Measurements from ENCODE around the gene PTP4A2. TPM values are rescaled to one million over a fixed set of nuclear protein-coding genes. Genes with fewer than 3 reads are reported as not detected.
A peak's percentile ranks its signal among the peaks of the same experiment; 100 is the strongest.

Gene PTP4A2
- polyA plus RNA-seq, 3 donors = 227 to 501 (median 294) TPM

DNA sequence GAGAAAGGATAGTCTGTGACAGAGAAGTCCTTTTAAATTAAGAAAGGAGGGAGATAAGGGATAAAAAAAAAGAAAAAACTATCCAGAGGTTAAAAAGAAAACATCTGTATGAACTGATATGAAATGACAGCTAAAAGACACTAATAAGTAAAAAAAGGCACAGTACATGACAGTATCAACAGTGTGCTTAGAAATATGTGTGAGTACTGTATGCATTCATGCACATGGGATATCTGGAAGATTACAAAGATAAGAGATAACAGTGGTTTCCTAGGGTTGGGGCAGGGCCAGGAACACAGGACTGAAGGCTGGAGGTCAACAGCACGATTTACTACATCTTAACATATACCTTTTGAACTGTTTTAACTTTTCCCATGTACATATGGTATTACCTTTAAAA lies 13.3 kb downstream of the PTP4A2 start:
- H3K9ac ChIP-seq (ENCODE audit: insufficient read depth, low read length, poor library complexity, severe bottlenecking) = no peak overlapping the region
- intact Hi-C loops (cut with micrococcal nuclease) = loop anchor here (5.0 kb wide), 3 partner anchors 32 to 38 kb away; no protein-coding TSS in a partner anchor

DNA sequence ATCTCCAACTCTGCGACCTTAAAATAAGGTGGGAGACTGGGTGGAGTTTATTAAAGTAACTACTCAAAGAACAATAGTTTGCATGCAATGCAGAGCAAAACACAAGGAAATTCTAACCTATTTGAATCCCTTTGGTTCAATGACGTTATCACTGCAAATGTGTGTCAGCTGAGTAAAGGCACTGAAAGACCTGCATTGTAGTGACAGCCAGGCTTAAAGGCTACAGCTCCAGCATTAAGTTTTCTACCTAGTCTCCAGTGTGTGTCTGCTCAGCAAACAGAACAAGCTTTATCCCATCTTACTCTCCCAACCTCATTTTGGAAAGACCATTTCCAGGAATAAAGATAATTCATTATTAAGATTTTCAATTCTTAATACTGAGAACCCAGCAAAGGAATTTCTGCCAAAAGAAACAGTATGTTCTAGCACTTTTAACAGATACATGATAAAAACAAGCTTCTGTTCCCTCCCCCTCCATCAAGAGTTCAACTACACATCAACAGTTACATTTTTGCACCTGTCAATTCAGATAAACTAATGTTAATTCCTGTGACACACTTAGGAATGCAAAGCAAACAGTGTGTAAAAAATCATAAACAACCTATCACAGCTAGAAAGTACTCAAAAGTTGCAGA lies 14.2 kb downstream of the PTP4A2 start:
- Histone ChIP-seq H4K20me1 (ENCODE audit: insufficient read depth, low read length) (peaks cover 98% of the 10 kb centered on the region), H3K4me1 (ENCODE audit: control insufficient read depth in 1 of 2, insufficient read depth in 2 of 2, low read length in 2 of 2) (peaks cover 76 to 89% of the 10 kb centered on the region in 2 donors), H3K36me3 (replicated peaks in 1 of 2; ENCODE audit: control insufficient read depth in 1 of 2, insufficient read depth in 2 of 2, low read length in 2 of 2) (peaks cover 0 to 8% of the 10 kb centered on the region in 2 donors), H3K9ac (ENCODE audit: insufficient read depth, low read length, poor library complexity, severe bottlenecking) (no peak overlapping the region), H3K4me2 (replicated peaks; ENCODE audit: extremely low read depth, low read length, poor library complexity, severe bottlenecking) (no peak overlapping the region), H2AFZ (ENCODE audit: insufficient read depth, low read depth, low read length, poor library complexity, severe bottlenecking) (no peak overlapping the region), H3K27ac (ENCODE audit: low read depth in 1 of 2, low read length in 2 of 2) (peak overlapping the region in 1 of 2 donors; percentile 47), H3K9me3 (replicated peaks in 1 of 2; ENCODE audit: control insufficient read depth in 1 of 2, insufficient read depth in 1 of 2, low read length in 2 of 2) (no peaks in the 10 kb centered on the region), H3K27me3 (ENCODE audit: control insufficient read depth in 2 of 2, insufficient read depth in 2 of 2, low read length in 2 of 2) (no peaks in the 10 kb centered on the region), H3K79me2 (ENCODE audit: insufficient read depth, low read length) (peaks cover 100% of the 10 kb centered on the region), H3K4me3 (replicated peaks in 1 of 3; ENCODE audit: low read depth in 2 of 3, low read length in 3 of 3) (no peak overlapping the region)
- H3K4me3 Mint-ChIP-seq = no peak overlapping the region
- intact Hi-C loops (cut with micrococcal nuclease) = loop anchor here in 1 of 2 donors (5.0 kb wide), 2 partner anchors 33 to 37 kb away; no protein-coding TSS in a partner anchor
- no CpG with 5 or more reads among the region's 2 CpGs for WGBS (ENCODE audit: insufficient coverage)
- H3K27me3 Mint-ChIP-seq (ENCODE audit: low read depth in 3 of 3) = no peaks in the 10 kb centered on the region
- H3K36me3 Mint-ChIP-seq = peaks cover 16 to 27% of the 10 kb centered on the region in 2 donors
- peaks cover 84% of the 10 kb centered on the region for H3K4me1 Mint-ChIP-seq
- peaks cover 0 to 2% (median 0%) of the 10 kb centered on the region in 7 donors for H3K9me3 Mint-ChIP-seq
- TF ChIP-seq, protein P1, sequence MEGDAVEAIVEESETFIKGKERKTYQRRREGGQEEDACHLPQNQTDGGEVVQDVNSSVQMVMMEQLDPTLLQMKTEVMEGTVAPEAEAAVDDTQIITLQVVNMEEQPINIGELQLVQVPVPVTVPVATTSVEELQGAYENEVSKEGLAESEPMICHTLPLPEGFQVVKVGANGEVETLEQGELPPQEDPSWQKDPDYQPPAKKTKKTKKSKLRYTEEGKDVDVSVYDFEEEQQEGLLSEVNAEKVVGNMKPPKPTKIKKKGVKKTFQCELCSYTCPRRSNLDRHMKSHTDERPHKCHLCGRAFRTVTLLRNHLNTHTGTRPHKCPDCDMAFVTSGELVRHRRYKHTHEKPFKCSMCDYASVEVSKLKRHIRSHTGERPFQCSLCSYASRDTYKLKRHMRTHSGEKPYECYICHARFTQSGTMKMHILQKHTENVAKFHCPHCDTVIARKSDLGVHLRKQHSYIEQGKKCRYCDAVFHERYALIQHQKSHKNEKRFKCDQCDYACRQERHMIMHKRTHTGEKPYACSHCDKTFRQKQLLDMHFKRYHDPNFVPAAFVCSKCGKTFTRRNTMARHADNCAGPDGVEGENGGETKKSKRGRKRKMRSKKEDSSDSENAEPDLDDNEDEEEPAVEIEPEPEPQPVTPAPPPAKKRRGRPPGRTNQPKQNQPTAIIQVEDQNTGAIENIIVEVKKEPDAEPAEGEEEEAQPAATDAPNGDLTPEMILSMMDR (IDR thresholded peaks at IDR 0.05) = no peak
- no peak for DNase-seq
- H3K27ac Mint-ChIP-seq = peak overlapping the region in 6 of 7 donors; percentile 45 to 81 (median 72)

More for the DNA sequence above, 13.3 kb downstream of the PTP4A2 start:
- H3K9me3 ChIP-seq (replicated peaks in 1 of 2; ENCODE audit: control insufficient read depth in 1 of 2, insufficient read depth in 1 of 2, low read length in 2 of 2) = no peaks in the 10 kb centered on the region
- peak overlapping the region in 1 of 2 donors; percentile 3 for H3K27ac ChIP-seq (ENCODE audit: low read depth in 1 of 2, low read length in 2 of 2)
- TF ChIP-seq, protein P1 (IDR thresholded peaks at IDR 0.05) = no peak
- H3K27me3 ChIP-seq (ENCODE audit: control insufficient read depth in 2 of 2, insufficient read depth in 2 of 2, low read length in 2 of 2) = no peaks in the 10 kb centered on the region
- Mint-ChIP-seq H3K27me3 (ENCODE audit: low read depth in 3 of 3) (no peaks in the 10 kb centered on the region), H3K27ac (peak overlapping the region in 3 of 7 donors; percentile 39 to 73 (median 71)), H3K36me3 (peaks cover 14 to 21% of the 10 kb centered on the region in 2 donors), H3K9me3 (peaks cover 0 to 2% (median 0%) of the 10 kb centered on the region in 7 donors), H3K4me1 (peaks cover 88% of the 10 kb centered on the region), H3K4me3 (no peak overlapping the region)
- H3K36me3 ChIP-seq (replicated peaks in 1 of 2; ENCODE audit: control insufficient read depth in 1 of 2, insufficient read depth in 2 of 2, low read length in 2 of 2) = no peaks in the 10 kb centered on the region
- no peak overlapping the region for H3K4me2 ChIP-seq (replicated peaks; ENCODE audit: extremely low read depth, low read length, poor library complexity, severe bottlenecking)
- H4K20me1 ChIP-seq (ENCODE audit: insufficient read depth, low read length) = peaks cover 99% of the 10 kb centered on the region
- DNase-seq = no peak
- peaks cover 100% of the 10 kb centered on the region for H3K79me2 ChIP-seq (ENCODE audit: insufficient read depth, low read length)
- peaks cover 80 to 97% of the 10 kb centered on the region in 2 donors for H3K4me1 ChIP-seq (ENCODE audit: control insufficient read depth in 1 of 2, insufficient read depth in 2 of 2, low read length in 2 of 2)
- H3K4me3 ChIP-seq (replicated peaks in 1 of 3; ENCODE audit: low read depth in 2 of 3, low read length in 3 of 3) = no peak overlapping the region
- no CpG with 5 or more reads among the region's 1 CpG for WGBS (ENCODE audit: insufficient coverage)
- H2AFZ ChIP-seq (ENCODE audit: insufficient read depth, low read depth, low read length, poor library complexity, severe bottlenecking) = no peak overlapping the region

Data from CD14-positive monocyte (primary cell).